Suprapubic skin (tissue), 4 donors: ENCODE data around the gene HOXD12. TPM values are rescaled to one million over a fixed set of nuclear protein-coding genes. Genes with fewer than 3 reads are reported as not detected.

Experiments
- DNase-seq, 2 donors: peaks; one replicate each; pipeline ENCODE4 v3.0.0-alpha.2; 2019; ENCODE audit warnings: low spot score in 2 of 2
- H3K27ac ChIP-seq: fragments of 200-600 bp; sonication (generic); one replicate; pipeline ENCODE4 v1.5.1; 2019
- H3K27me3 ChIP-seq: fragments of 200-600 bp; sonication (generic); one replicate; pipeline ENCODE4 v1.5.1; 2019
- H3K36me3 ChIP-seq: fragments of 200-600 bp; sonication (generic); one replicate; pipeline ENCODE4 v1.5.1; 2019
- H3K4me1 ChIP-seq: fragments of 200-600 bp; sonication (generic); one replicate; pipeline ENCODE4 v1.5.1; 2019
- H3K4me3 ChIP-seq: fragments of 200-600 bp; sonication (generic); one replicate; pipeline ENCODE4 v1.5.1; 2019; ENCODE audit warnings: mild to moderate bottlenecking
- H3K9me3 ChIP-seq: fragments of 200-600 bp; sonication (generic); one replicate; pipeline ENCODE4 v1.5.1; 2019
- EP300 ChIP-seq: sonication (generic); formaldehyde crosslinking; IDR thresholded peaks from one replicate; pipeline ENCODE4 v1.6.1; 2017; ENCODE audit warnings: antibody characterized with exemption
- POLR2A ChIP-seq, 2 donors: fragments of 450-650 bp; IDR thresholded peaks; one replicate each; pipeline ENCODE4 v1.6.1; 2017; ENCODE audit warnings: antibody characterized with exemption in 2 of 2, mild to moderate bottlenecking in 2 of 2, moderate library complexity in 2 of 2
- POLR2AphosphoS5 ChIP-seq, 3 donors: sonication (generic); formaldehyde crosslinking; IDR thresholded peaks; one replicate each; pipeline ENCODE4 v1.6.1; 2017; ENCODE audit warnings: antibody characterized with exemption in 3 of 3
- WGBS: methylation state at CpG from one replicate; pipeline ENCODE4 v1.1.5; 2018; 5-methylcytosine and 5-hydroxymethylcytosine counted together
- total RNA-seq, 4 donors: library from RNA; depleted of rRNA; stranded (reverse); fragments of >200 nt; gene quantifications; one replicate each; pipeline ENCODE4 v1.1.0, GENCODE V29; 2016
- TF ChIP-seq, protein P1 (sequence below), 2 donors: fragments of 200-600 bp in 1 of 2; fragments of 450-650 bp in 1 of 2; sonication (generic) in 1 of 2; IDR thresholded peaks; one replicate each; pipeline ENCODE4 v1.5.1; 2016 to 2019; ENCODE audit warnings: antibody characterized with exemption in 2 of 2, mild to moderate bottlenecking in 1 of 2, moderate library complexity in 1 of 2

Gene HOXD12
- not detected for total RNA-seq

- Histone ChIP-seq H3K27me3 (peaks cover 100% of the 10 kb centered on the region), H3K4me3 (no peak within 1 kb of the TSS), H3K36me3 (no peaks in the 10 kb centered on the region), H3K9me3 (no peaks in the 10 kb centered on the region), H3K4me1 (peaks cover 52% of the 10 kb centered on the region), H3K27ac (no peak within 1 kb of the TSS)
- peak; percentile 39 to 70 for DNase-seq
- 11% methylated on average over 8 of the region's 70 CpGs for WGBS
- TF ChIP-seq, protein P1, sequence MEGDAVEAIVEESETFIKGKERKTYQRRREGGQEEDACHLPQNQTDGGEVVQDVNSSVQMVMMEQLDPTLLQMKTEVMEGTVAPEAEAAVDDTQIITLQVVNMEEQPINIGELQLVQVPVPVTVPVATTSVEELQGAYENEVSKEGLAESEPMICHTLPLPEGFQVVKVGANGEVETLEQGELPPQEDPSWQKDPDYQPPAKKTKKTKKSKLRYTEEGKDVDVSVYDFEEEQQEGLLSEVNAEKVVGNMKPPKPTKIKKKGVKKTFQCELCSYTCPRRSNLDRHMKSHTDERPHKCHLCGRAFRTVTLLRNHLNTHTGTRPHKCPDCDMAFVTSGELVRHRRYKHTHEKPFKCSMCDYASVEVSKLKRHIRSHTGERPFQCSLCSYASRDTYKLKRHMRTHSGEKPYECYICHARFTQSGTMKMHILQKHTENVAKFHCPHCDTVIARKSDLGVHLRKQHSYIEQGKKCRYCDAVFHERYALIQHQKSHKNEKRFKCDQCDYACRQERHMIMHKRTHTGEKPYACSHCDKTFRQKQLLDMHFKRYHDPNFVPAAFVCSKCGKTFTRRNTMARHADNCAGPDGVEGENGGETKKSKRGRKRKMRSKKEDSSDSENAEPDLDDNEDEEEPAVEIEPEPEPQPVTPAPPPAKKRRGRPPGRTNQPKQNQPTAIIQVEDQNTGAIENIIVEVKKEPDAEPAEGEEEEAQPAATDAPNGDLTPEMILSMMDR (IDR thresholded peaks at IDR 0.05): no peak
- TF ChIP-seq EP300 (no peak), POLR2AphosphoS5 (IDR thresholded peaks at IDR 0.05) (no peak), POLR2A (IDR thresholded peaks at IDR 0.05) (no peak)
These were observed at the start of gene HOXD12 for GRCh38 chr2:176099728-176100546. TSS of gene HOXD12 (plus strand) at chr2:176099795. CDS start at chr2:176099802, 7 bp downstream.

- Histone ChIP-seq H3K9me3 (no peaks in the 10 kb centered on the region), H3K27ac (no peak overlapping the region), H3K4me3 (no peak overlapping the region), H3K36me3 (no peaks in the 10 kb centered on the region), H3K27me3 (peaks cover 65% of the 10 kb centered on the region), H3K4me1 (no peaks in the 10 kb centered on the region)
- no peak for TF ChIP-seq POLR2AphosphoS5 (IDR thresholded peaks at IDR 0.05)
- TF ChIP-seq, protein P1 (IDR thresholded peaks at IDR 0.05): no peak
- no peak for TF ChIP-seq POLR2A (IDR thresholded peaks at IDR 0.05)
- TF ChIP-seq EP300: no peak
- DNase-seq: no peak
- 24% methylated on average over 1 of the region's 1 CpG for WGBS
These were observed 43.2 kb upstream of the HOXD12 start for GRCh38 chr2:176056406-176056805.

DNA sequence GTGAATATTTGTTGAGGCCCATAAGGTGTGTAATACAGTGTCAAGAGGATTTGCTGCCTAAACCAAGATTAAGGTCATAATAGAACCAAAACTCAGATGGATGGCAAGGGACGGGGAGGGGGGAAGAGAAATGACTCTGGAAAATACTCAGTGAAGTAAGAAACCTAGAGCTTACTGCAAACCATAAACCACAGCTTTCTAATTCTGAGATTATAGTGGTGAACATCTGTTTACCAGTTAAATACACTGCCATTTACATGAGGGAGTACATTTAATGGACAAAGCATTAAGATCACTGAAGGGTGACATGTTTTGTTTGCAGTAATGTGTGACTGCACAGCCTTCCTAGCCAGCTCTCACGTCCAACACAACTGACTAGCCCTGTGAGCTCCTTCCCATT is 35.6 kb upstream of the HOXD12 start:
- Histone ChIP-seq H3K36me3 (no peaks in the 10 kb centered on the region), H3K9me3 (no peaks in the 10 kb centered on the region), H3K27ac (no peak overlapping the region), H3K27me3 (peaks cover 88% of the 10 kb centered on the region), H3K4me1 (peaks cover 22% of the 10 kb centered on the region), H3K4me3 (no peak overlapping the region)
- WGBS: 56% methylated on average over 2 of the region's 2 CpGs
- DNase-seq: no peak
- TF ChIP-seq, protein P1 (IDR thresholded peaks at IDR 0.05): no peak
- TF ChIP-seq EP300 (no peak), POLR2AphosphoS5 (IDR thresholded peaks at IDR 0.05) (no peak), POLR2A (IDR thresholded peaks at IDR 0.05) (no peak)

DNA sequence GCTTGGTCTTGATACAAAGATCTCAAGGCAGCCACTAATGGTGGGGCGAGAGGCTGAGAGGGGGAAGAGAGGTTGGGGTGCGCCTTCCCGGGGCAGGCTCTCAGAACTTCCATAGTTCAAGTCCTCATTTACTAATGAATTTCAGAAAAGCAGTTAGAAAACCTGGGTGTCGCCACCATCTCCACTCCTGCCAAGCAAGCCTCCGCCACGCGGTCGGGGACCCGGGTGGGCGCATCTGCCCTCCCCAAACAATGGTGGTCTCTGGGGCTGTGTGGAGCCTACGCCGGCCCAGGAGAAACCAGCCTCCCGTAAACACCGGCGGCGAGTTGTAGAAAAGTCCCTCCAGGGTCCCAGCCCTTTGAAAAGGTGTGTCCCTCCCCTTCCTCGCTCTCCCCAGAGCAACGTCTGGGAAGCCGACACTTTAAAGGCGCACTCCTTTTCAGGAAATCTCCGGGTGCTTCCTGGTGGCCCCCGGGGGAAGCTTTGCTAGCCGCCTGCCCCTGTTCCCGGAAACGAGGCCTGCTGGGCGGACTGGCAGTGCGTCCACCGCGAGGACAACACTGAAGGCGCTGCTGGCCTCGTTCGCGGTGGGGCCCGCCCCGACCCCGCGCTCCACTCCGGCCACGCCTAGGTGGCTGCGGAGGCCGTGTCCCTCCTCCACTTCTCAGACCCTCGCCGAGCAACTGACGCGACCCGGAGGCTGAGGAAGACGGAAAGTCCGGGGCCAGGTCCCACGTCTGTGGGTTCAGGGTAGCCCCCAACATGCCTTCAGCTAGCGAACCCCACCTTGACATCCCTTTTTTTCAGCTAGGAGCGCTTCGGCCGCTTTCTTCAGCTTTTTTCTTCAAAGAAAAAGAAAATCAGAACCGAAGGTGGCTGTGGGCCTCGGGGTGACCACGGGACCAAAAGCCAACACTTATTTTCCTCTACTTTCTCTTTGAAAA is 32.7 kb upstream of the HOXD12 start:
- no peak for DNase-seq
- TF ChIP-seq POLR2A (IDR thresholded peaks at IDR 0.05) (no peak), POLR2AphosphoS5 (IDR thresholded peaks at IDR 0.05) (no peak), EP300 (no peak)
- TF ChIP-seq, protein P1 (IDR thresholded peaks at IDR 0.05): no peak
- no peaks in the 10 kb centered on the region for H3K9me3 ChIP-seq
- no peaks in the 10 kb centered on the region for H3K36me3 ChIP-seq
- H3K4me1 ChIP-seq: peaks cover 27% of the 10 kb centered on the region
- peaks cover 97% of the 10 kb centered on the region for H3K27me3 ChIP-seq
- peak overlapping the region; percentile 49 for H3K4me3 ChIP-seq
- no peak overlapping the region for H3K27ac ChIP-seq
- 10% methylated on average over 13 of the region's 56 CpGs for WGBS
